Right lobe of liver (tissue), 4 donors: ENCODE data around the gene GAS2L2.

ENCODE experiments used
- CTCF ChIP-seq, 4 donors: fragments of 200-600 bp in 3 of 4; fragments of 450-650 bp in 1 of 4; IDR thresholded peaks; one replicate each; pipeline versions ENCODE4 v1.5.1 to v1.8.0; 2016 to 2022; ENCODE audit warnings: antibody characterized with exemption in 4 of 4, mild to moderate bottlenecking in 2 of 4
- POLR2A ChIP-seq: fragments of 450-650 bp; IDR thresholded peaks from one replicate; pipeline ENCODE4 v1.6.1; 2017; ENCODE audit warnings: antibody characterized with exemption, mild to moderate bottlenecking
- donor health status: DM: no; HTN: no; CAD: no.
- donor health status: DM: no; HTN: no; CAD: no.
- donor health status: DM: no; HTN: yes; CAD: no.

- TF ChIP-seq CTCF (IDR thresholded peaks at IDR 0.05) (no peak), POLR2A (no peak)
Observed at GRCh38 chr17:35715416-35715815, 37.6 kb downstream of the GAS2L2 start.
